A673 (cell line): ENCODE data around the gene MAD2L2. TPM values are rescaled to one million over a fixed set of nuclear protein-coding genes. Genes with fewer than 3 reads are reported as not detected.

Experiments used
- BruUV-seq: library from RNA; stranded (reverse); fragments of 400-500 nt; replicated peaks from 2 replicates; lab custom pipeline; 2021; lab: Mats Ljungman, UMichigan
- CTCF ChIA-PET: fragments of 300-600 bp; sonication (Branson Sonifier 250); formaldehyde crosslinking; loops from one replicate; lab custom pipeline; 2022; ENCODE audit warnings: antibody characterized with exemption; lab: Charles Lee
- POLR2A ChIA-PET: fragments of 300-600 bp; sonication (Branson Sonifier 250); formaldehyde crosslinking; loops from one replicate; lab custom pipeline; 2022; ENCODE audit warnings: antibody characterized with exemption; ENCODE audit not compliant: low non-redundant PET; lab: Charles Lee
- DNase-seq: peaks from one replicate; pipeline ENCODE4 v3.0.0-alpha.2; 2015; ENCODE audit warnings: low spot score
- H3K27ac ChIP-seq: fragments of 200-600 bp; sonication (generic); 2 replicates; pipeline ENCODE4 v1.5.1; 2016; ENCODE audit warnings: mixed run types, low read depth, mild to moderate bottlenecking, mixed read lengths, antibody characterized with exemption, low read length; ENCODE audit not compliant: poor library complexity, severe bottlenecking
- H3K27me3 ChIP-seq: fragments of 200-600 bp; sonication (generic); replicated peaks from 2 replicates; pipeline ENCODE4 v1.6.1; 2017; ENCODE audit warnings: mixed run types, low read depth, mild to moderate bottlenecking, mixed read lengths, antibody characterized with exemption, low read length; ENCODE audit not compliant: insufficient read depth, poor library complexity
- H3K36me3 ChIP-seq: fragments of 200-600 bp; sonication (generic); 2 replicates; pipeline ENCODE4 v1.6.1; 2016; ENCODE audit warnings: mixed run types, mild to moderate bottlenecking, mixed read lengths, antibody characterized with exemption, low read length; ENCODE audit not compliant: insufficient read depth, poor library complexity, severe bottlenecking
- H3K4me1 ChIP-seq: fragments of 200-600 bp; sonication (generic); 2 replicates; pipeline ENCODE4 v1.6.1; 2017; ENCODE audit warnings: mixed run types, mild to moderate bottlenecking, mixed read lengths, antibody characterized with exemption, low read length; ENCODE audit not compliant: insufficient read depth, poor library complexity, severe bottlenecking
- H3K4me3 ChIP-seq: fragments of 200-600 bp; sonication (generic); 2 replicates; pipeline ENCODE4 v1.5.1; 2016; ENCODE audit warnings: low read depth, mixed run types, mild to moderate bottlenecking, mixed read lengths, low read length; ENCODE audit not compliant: poor library complexity, severe bottlenecking
- H3K9me3 ChIP-seq: fragments of 200-600 bp; sonication (generic); 2 replicates; pipeline ENCODE4 v1.6.1; 2016; ENCODE audit warnings: mixed run types, low read depth, mild to moderate bottlenecking, mixed read lengths, antibody characterized with exemption, low read length; ENCODE audit not compliant: poor library complexity, severe bottlenecking
- EZH2 ChIP-seq: fragments of 200-600 bp; sonication (generic); IDR thresholded peaks from 2 replicates; pipeline ENCODE4 v1.6.1; 2017; ENCODE audit warnings: borderline replicate concordance, low read depth, mild to moderate bottlenecking, mixed read lengths, antibody characterized with exemption, low read length; ENCODE audit not compliant: poor library complexity, severe bottlenecking
- intact Hi-C: fragments of 100-400 bp; cut with micrococcal nuclease; formaldehyde crosslinking; loops from one replicate; pipeline ENCODE4 v1.10.0; 2022; ENCODE audit not compliant: unreplicated experiment
- total RNA-seq: library from RNA; stranded (reverse); gene quantifications from 2 replicates; pipeline ENCODE4 v1.2.3, GENCODE V29; 2021
- TF ChIP-seq, protein P1 (sequence below): fragments of 300-800, 200-600 bp; sonication (generic); conservative IDR thresholded peaks from 2 replicates; pipeline ENCODE4 v1.5.1; 2017; ENCODE audit warnings: low read depth, mild to moderate bottlenecking, antibody characterized with exemption, low read length, moderate library complexity, mixed read lengths

MAD2L2 gene
- total RNA-seq, 1 experiment from 2014 or later = 134 TPM

DNA sequence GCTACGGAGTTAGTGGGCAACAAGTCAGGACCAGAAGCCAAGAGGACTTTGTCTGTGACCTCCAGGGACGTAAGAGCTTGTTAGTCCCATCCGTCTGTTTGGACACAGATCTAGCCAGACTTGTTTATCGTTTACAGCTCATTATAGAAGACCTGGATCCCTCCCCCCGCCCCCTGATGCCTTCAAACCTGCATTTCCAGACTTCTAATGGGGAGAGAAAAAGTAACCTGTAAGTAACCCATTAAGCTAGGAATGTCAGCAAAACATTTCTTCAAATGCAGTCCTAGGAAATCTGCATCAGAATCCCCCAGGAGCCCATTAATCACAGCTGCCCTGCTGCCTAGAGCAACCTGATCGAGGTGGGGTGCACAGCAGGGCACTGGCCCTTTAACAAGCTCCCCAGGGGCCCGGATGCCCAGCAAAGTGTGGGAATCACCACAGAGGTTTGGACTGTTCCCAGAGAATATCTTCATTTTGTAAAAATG lies 1.4 kb upstream of the MAD2L2 start:
- no TSS peak for BruUV-seq
- Histone ChIP-seq H3K36me3 (peaks cover 1% of the 10 kb centered on the region), H3K27me3 (no peaks in the 10 kb centered on the region), H3K4me1 (peaks cover 42% of the 10 kb centered on the region), H3K9me3 (no peaks in the 10 kb centered on the region), H3K4me3 (no peak overlapping the region), H3K27ac (peak overlapping the region; percentile 19)
- peak; percentile 49 for DNase-seq
- POLR2A ChIA-PET = interaction anchor here (0.5 kb wide), 1 partner anchor 18 kb away, joined by 4 read pairs; no protein-coding TSS in a partner anchor
- CTCF ChIA-PET = interaction anchor here (0.8 to 1.0 kb wide), 2 partner anchors 29 to 37 kb away, joined by 3 to 4 read pairs; no protein-coding TSS in a partner anchor
- intact Hi-C loops = loop anchor here (5.0 kb wide), 1 partner anchor 125 kb away; the partner anchor contains the start of genes CLCN6 and MTHFR
- no peak for TF ChIP-seq EZH2
- TF ChIP-seq, protein P1, sequence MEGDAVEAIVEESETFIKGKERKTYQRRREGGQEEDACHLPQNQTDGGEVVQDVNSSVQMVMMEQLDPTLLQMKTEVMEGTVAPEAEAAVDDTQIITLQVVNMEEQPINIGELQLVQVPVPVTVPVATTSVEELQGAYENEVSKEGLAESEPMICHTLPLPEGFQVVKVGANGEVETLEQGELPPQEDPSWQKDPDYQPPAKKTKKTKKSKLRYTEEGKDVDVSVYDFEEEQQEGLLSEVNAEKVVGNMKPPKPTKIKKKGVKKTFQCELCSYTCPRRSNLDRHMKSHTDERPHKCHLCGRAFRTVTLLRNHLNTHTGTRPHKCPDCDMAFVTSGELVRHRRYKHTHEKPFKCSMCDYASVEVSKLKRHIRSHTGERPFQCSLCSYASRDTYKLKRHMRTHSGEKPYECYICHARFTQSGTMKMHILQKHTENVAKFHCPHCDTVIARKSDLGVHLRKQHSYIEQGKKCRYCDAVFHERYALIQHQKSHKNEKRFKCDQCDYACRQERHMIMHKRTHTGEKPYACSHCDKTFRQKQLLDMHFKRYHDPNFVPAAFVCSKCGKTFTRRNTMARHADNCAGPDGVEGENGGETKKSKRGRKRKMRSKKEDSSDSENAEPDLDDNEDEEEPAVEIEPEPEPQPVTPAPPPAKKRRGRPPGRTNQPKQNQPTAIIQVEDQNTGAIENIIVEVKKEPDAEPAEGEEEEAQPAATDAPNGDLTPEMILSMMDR = no peak

DNA sequence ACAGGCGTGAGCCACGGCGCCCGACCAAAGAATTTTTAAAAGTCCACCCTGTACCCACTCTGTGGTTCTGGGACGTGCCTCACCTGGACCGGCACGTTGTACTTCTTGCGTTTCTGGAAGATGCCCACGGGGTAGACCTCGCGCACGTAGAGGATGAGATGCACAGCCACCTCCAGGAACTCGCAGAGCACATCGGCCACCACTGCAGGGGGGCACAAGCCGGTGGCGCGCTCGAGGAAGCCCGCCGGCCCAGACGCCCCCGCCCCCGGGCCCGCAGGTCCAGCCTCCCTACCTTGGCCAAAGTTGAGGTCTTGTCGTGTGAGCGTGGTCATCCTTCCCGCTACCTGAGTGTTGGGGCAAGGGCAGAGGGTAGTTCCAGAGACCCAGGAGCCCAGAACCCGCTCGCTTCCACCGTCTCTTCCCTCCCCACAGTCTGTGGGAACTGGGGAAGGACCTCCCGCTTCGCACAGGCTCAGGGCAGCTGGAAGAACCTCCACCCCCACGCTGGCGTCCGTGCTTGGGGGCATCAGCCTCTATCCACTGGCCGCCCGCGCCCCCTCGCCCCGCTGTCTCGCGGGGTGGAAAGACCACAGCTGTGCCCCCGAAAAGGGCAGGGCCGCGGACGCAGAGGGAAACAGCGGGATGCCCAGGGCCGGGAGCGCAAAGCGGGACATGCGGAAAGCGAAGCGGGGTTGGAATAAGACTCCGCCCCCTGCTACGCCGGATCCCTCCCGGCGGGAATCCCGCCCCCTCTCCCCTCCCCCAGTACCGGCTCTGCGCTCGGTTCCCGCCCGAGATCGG lies 478 bp downstream of the MAD2L2 start:
- CTCF ChIA-PET = no interaction called here

DNA sequence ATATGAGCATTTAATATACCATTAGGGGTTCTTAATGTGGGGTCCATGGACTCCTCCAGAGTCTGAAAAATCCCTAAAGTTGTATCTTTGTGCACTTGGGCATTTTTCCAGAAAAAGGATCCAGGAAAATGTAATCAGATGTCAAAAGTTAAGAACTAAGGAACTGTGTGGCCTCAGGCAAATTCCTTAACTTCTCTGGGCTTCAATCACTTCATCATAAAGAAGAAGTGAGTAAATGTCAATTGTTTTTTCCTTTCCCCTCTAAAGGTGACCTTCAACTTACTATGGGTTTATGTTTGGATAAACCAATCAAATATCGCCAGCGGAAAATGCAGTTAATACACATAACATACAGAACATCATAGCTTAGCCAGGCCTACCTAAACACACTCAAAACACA lies 2.5 kb downstream of the MAD2L2 start:
- BruUV-seq = TSS peak; percentile 38
- intact Hi-C loops = no loop called here
- CTCF ChIA-PET = no interaction called here
- peaks cover 22% of the 10 kb centered on the region for H3K4me1 ChIP-seq
- no peaks in the 10 kb centered on the region for H3K9me3 ChIP-seq
- TF ChIP-seq EZH2 = no peak
- TF ChIP-seq, protein P1 = no peak
- no peak overlapping the region for H3K4me3 ChIP-seq
- no peak overlapping the region for H3K27ac ChIP-seq
- H3K36me3 ChIP-seq = peaks cover 36% of the 10 kb centered on the region
- POLR2A ChIA-PET = no interaction called here
- no peaks in the 10 kb centered on the region for H3K27me3 ChIP-seq
- no peak for DNase-seq

More for the DNA sequence above, 478 bp downstream of the MAD2L2 start:
- intact Hi-C loops = loop anchor here (5.0 kb wide), 1 partner anchor 127 kb away; the partner anchor contains the start of genes CLCN6 and MTHFR
- Histone ChIP-seq H3K27me3 (no peaks in the 10 kb centered on the region), H3K4me1 (peaks cover 42% of the 10 kb centered on the region), H3K36me3 (peaks cover 18% of the 10 kb centered on the region), H3K27ac (peak overlapping the region; percentile 95), H3K4me3 (peak overlapping the region; percentile 94), H3K9me3 (no peaks in the 10 kb centered on the region)
- TF ChIP-seq EZH2 = no peak
- TF ChIP-seq, protein P1 = no peak
- POLR2A ChIA-PET = no interaction called here
- no peak for DNase-seq
- no TSS peak for BruUV-seq
